DND-41 (cell line): ENCODE measurements around the gene ZKSCAN8.

Experiments used
- ATAC-seq: fragments of 200-7000 bp; cut with Tn5 transposase; 3 replicates; pipeline ENCODE4 v1.9.1; 2021; ENCODE audit warnings: low read depth; ENCODE audit not compliant: insufficient read depth
- DNase-seq: peaks from one replicate; pipeline ENCODE4 v3.0.0-alpha.2; 2020
- H2AFZ ChIP-seq: 2 replicates; pipeline ENCODE4 v1.6.0; 2012; ENCODE audit warnings: low read depth, low read length
- H3K27ac ChIP-seq: 2 replicates; pipeline ENCODE4 v1.5.1; 2012; ENCODE audit warnings: low read length, inconsistent platforms
- H3K27me3 ChIP-seq: fragments of 200-600 bp; sonication (generic); 2 replicates; pipeline ENCODE4 v1.6.0; 2012; ENCODE audit warnings: low read length, mild to moderate bottlenecking, inconsistent platforms; ENCODE audit not compliant: insufficient read depth, poor library complexity
- H3K36me3 ChIP-seq: 2 replicates; pipeline ENCODE4 v1.5.1; 2012; ENCODE audit warnings: low read length, inconsistent platforms; ENCODE audit not compliant: insufficient read depth
- H3K4me1 ChIP-seq: 2 replicates; pipeline ENCODE4 v1.5.1; 2012; ENCODE audit warnings: mild to moderate bottlenecking, low read length; ENCODE audit not compliant: insufficient read depth
- H3K4me2 ChIP-seq: 2 replicates; pipeline ENCODE4 v1.6.0; 2012; ENCODE audit warnings: mild to moderate bottlenecking, moderate library complexity, low read length, inconsistent platforms; ENCODE audit not compliant: insufficient read depth
- H3K4me3 ChIP-seq, 2 experiments: fragments of 200-600 bp in 1 of 2; shearing (Covaris generic) in 1 of 2; 2 replicates each; pipeline ENCODE4 v1.5.1; 2012 to 2016; ENCODE audit warnings: inconsistent platforms in 2 of 2, low read length in 2 of 2, mild to moderate bottlenecking in 2 of 2, low read depth in 1 of 2, moderate library complexity in 1 of 2
- H3K79me2 ChIP-seq: 2 replicates; pipeline ENCODE4 v1.6.0; 2012; ENCODE audit warnings: low read length, inconsistent platforms; ENCODE audit not compliant: insufficient read depth
- H3K9ac ChIP-seq: 2 replicates; pipeline ENCODE4 v1.6.0; 2012; ENCODE audit warnings: low read depth, mild to moderate bottlenecking, inconsistent platforms, low read length, moderate library complexity
- H3K9me3 ChIP-seq: 2 replicates; pipeline ENCODE4 v1.5.1; 2012; ENCODE audit warnings: low read length, moderate library complexity, mild to moderate bottlenecking, inconsistent platforms; ENCODE audit not compliant: insufficient read depth, severe bottlenecking
- H4K20me1 ChIP-seq: 2 replicates; pipeline ENCODE4 v1.6.0; 2012; ENCODE audit warnings: low read length; ENCODE audit not compliant: insufficient read depth
- CTCF ChIP-seq: IDR thresholded peaks from 2 replicates; pipeline ENCODE4 v1.5.1; 2012; ENCODE audit warnings: borderline replicate concordance, low read length, moderate library complexity, mild to moderate bottlenecking; ENCODE audit not compliant: poor library complexity, severe bottlenecking; ENCODE audit errors: extremely low read depth
- EZH2 ChIP-seq: IDR thresholded peaks from 3 replicates; pipeline ENCODE4 v1.6.1; 2012; ENCODE audit warnings: borderline replicate concordance, low read depth, mild to moderate bottlenecking, moderate library complexity, low read length, inconsistent platforms; ENCODE audit not compliant: severe bottlenecking

Gene ZKSCAN8

GRCh38 chr6:28188111-28188979 is 46.7 kb downstream of the ZKSCAN8 start:
- ATAC-seq (no peak), DNase-seq (no peak)
- Histone ChIP-seq H3K4me3 (no peak overlapping the region), H4K20me1 (no peaks in the 10 kb centered on the region), H3K4me1 (no peaks in the 10 kb centered on the region), H3K36me3 (no peaks in the 10 kb centered on the region), H3K9me3 (peaks cover 16% of the 10 kb centered on the region), H3K27me3 (no peaks in the 10 kb centered on the region), H3K27ac (no peak overlapping the region), H2AFZ (no peak overlapping the region), H3K4me2 (no peak overlapping the region), H3K9ac (no peak overlapping the region), H3K79me2 (no peaks in the 10 kb centered on the region)
- TF ChIP-seq EZH2 (no peak), CTCF (no peak)

- H2AFZ ChIP-seq = no peak overlapping the region
- no peak overlapping the region for H3K4me3 ChIP-seq
- no peaks in the 10 kb centered on the region for H3K36me3 ChIP-seq
- no peak for DNase-seq
- no peak overlapping the region for H3K27ac ChIP-seq
- no peak overlapping the region for H3K4me2 ChIP-seq
- H4K20me1 ChIP-seq = no peaks in the 10 kb centered on the region
- no peak overlapping the region for H3K9ac ChIP-seq
- no peaks in the 10 kb centered on the region for H3K79me2 ChIP-seq
- no peaks in the 10 kb centered on the region for H3K27me3 ChIP-seq
- H3K9me3 ChIP-seq = peaks cover 4% of the 10 kb centered on the region
- TF ChIP-seq CTCF (no peak), EZH2 (no peak)
- 0 out of 2 replicates have a peak, but pooled peaks cover 4% of the 10 kb centered on the region for H3K4me1 ChIP-seq
- no peak for ATAC-seq
Measured at GRCh38 chr6:28200020-28200419, 58.3 kb downstream of the ZKSCAN8 start.

- Histone ChIP-seq H3K4me3 (no peak overlapping the region), H3K4me1 (0 out of 2 replicates have a peak, but pooled peaks cover 4% of the 10 kb centered on the region), H2AFZ (no peak overlapping the region), H3K36me3 (no peaks in the 10 kb centered on the region), H3K9ac (no peak overlapping the region), H4K20me1 (no peaks in the 10 kb centered on the region), H3K9me3 (peaks cover 4% of the 10 kb centered on the region), H3K27ac (no peak overlapping the region), H3K4me2 (no peak overlapping the region), H3K79me2 (no peaks in the 10 kb centered on the region), H3K27me3 (no peaks in the 10 kb centered on the region)
- no peak for ATAC-seq
- no peak for DNase-seq
- TF ChIP-seq EZH2 (no peak), CTCF (no peak)
Measured at GRCh38 chr6:28203201-28203600, 61.5 kb downstream of the ZKSCAN8 start.
